HFFc6 (cell line): ENCODE results near the gene CCDC51. TPM values are rescaled to one million over a fixed set of nuclear protein-coding genes. Genes with fewer than 3 reads are reported as not detected.

Source experiments
- DNase-seq: peaks from one replicate; pipeline ENCODE4 v3.0.0-alpha.2; 2018
- H3K27ac Mint-ChIP-seq: 2 replicates; pipeline ENCODE4 v1.8.0; 2020; ENCODE audit warnings: mild to moderate bottlenecking, mixed read lengths
- H3K27me3 Mint-ChIP-seq: 2 replicates; pipeline ENCODE4 v1.8.0; 2021; ENCODE audit warnings: mild to moderate bottlenecking, moderate library complexity, mixed read lengths; ENCODE audit not compliant: insufficient read depth
- H3K36me3 Mint-ChIP-seq: 2 replicates; pipeline ENCODE4 v1.8.0; 2021; ENCODE audit warnings: low read depth, mixed read lengths
- H3K4me1 Mint-ChIP-seq: 2 replicates; pipeline ENCODE4 v1.8.0; 2020; ENCODE audit warnings: low read depth, mixed read lengths
- H3K4me3 Mint-ChIP-seq: 2 replicates; pipeline ENCODE4 v1.8.0; 2020; ENCODE audit warnings: mild to moderate bottlenecking, moderate library complexity, mixed read lengths
- H3K9me3 Mint-ChIP-seq: 2 replicates; pipeline ENCODE4 v1.8.0; 2020; ENCODE audit warnings: mild to moderate bottlenecking, mixed read lengths
- total RNA-seq, 6 experiments: library from RNA; stranded (reverse); fragmentation: NEBNext Ultra II Directional; extraction: Animal tissue kit (Norgen Biotek cat#: 25700); gene quantifications; 2 replicates in 1 of 6; 3 replicates in 5 of 6; pipeline ENCODE4 v1.2.3, GENCODE V29; 2021
- TF ChIP-seq, protein P1 (sequence below): fragments of 200-600 bp; sonication (generic); IDR thresholded peaks from 2 replicates; pipeline ENCODE4 v1.5.0; 2021; ENCODE audit warnings: antibody characterized with exemption, mild to moderate bottlenecking

Gene CCDC51
- total RNA-seq, 6 experiments from 2014 or later, result 10.1 to 15.3 (median 12.5) TPM

DNA sequence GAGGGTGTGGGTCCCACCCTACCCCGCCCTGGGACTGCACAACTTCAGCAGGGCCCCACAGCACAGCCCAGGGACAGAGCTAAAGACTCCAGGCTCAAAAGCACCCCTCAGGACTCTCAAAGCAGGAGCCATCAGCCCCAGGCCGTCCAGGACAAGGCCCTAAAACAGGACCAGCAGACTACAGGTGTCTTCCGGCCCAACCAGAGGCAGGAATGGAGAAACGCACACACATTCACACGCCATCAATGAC lies 32.7 kb upstream of the CCDC51 start:
- Mint-ChIP-seq H3K27ac (peak overlapping the region; percentile 100), H3K36me3 (peaks cover 17% of the 10 kb centered on the region; the same call in 1 of the 2 replicates), H3K4me1 (peaks cover 35% of the 10 kb centered on the region), H3K9me3 (no peaks in the 10 kb centered on the region), H3K4me3 (peak overlapping the region; percentile 99), H3K27me3 (peaks cover 5% of the 10 kb centered on the region)
- TF ChIP-seq, protein P1, sequence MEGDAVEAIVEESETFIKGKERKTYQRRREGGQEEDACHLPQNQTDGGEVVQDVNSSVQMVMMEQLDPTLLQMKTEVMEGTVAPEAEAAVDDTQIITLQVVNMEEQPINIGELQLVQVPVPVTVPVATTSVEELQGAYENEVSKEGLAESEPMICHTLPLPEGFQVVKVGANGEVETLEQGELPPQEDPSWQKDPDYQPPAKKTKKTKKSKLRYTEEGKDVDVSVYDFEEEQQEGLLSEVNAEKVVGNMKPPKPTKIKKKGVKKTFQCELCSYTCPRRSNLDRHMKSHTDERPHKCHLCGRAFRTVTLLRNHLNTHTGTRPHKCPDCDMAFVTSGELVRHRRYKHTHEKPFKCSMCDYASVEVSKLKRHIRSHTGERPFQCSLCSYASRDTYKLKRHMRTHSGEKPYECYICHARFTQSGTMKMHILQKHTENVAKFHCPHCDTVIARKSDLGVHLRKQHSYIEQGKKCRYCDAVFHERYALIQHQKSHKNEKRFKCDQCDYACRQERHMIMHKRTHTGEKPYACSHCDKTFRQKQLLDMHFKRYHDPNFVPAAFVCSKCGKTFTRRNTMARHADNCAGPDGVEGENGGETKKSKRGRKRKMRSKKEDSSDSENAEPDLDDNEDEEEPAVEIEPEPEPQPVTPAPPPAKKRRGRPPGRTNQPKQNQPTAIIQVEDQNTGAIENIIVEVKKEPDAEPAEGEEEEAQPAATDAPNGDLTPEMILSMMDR, result no peak
- no peak for DNase-seq

DNA sequence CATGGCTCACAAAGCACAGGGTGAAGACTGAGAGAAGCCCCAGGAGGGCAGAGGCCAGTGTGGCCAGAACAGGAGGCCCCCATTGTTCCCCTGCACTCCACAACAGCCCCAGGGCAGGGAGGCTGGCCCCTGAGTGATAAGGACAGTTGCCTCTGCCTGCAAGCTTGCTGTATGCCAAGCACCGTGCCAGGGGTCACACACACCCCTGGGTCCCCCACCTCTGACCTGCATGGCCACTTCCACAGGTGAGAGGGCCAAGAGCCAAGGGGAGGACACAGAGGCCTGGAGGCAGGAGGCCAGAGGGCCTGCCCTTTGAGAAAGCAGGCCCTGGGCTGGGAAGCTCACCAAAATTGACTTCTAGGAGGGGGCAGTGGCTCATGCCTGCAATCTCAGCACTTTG lies 30.4 kb upstream of the CCDC51 start:
- H3K27ac Mint-ChIP-seq, result peak overlapping the region; percentile 42
- no peaks in the 10 kb centered on the region for H3K9me3 Mint-ChIP-seq
- H3K4me3 Mint-ChIP-seq, result no peak overlapping the region; the same call in 1 of the 2 replicates
- TF ChIP-seq, protein P1, result no peak
- H3K4me1 Mint-ChIP-seq, result peaks cover 57% of the 10 kb centered on the region
- no peak for DNase-seq
- peaks cover 5% of the 10 kb centered on the region for H3K27me3 Mint-ChIP-seq
- H3K36me3 Mint-ChIP-seq, result peaks cover 24% of the 10 kb centered on the region

DNA sequence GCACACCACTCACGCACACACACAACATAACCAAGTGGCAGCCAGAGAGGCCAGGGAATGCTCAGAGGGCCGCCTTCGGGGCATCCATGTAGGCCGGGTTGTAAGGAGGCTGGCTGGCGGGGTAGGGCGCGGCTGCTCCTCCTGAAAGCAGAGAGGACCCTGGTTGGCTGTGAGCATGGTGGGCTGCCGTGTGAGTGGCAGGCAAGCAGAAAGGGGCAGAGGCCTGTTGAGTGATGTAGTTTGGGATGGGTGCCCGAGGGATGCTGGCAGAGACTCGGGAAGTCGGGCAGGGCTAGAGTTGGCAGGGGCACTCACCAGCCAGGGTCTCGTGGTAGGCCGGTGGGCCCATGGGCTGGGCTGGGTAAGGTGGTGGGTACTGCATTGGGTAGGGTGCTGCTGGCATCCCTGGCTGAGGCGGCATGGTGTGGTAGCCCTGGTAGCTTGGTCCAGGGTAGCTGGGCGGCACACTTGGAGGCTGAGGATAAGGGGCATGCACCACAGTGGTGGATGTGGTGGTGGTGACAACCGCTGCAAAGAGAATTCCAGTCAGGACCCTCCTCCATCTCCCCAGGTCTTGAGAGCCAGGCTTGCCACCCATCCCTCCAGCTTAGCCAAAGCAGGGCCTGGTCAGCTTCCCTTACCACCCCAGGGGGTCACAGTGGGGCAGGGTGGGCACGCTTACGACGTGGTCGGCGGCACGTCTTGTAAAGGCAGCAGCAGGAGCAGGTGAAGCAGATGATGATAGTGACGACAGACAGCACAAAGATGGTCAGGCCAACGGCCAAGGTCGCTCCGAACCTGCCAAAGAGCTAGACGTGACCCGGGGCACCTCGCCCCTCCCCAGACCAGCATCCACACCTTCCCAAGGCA lies 29.4 kb upstream of the CCDC51 start:
- Mint-ChIP-seq H3K36me3 (peaks cover 24% of the 10 kb centered on the region), H3K4me1 (peaks cover 62% of the 10 kb centered on the region), H3K27ac (peak overlapping the region; percentile 100), H3K9me3 (no peaks in the 10 kb centered on the region), H3K27me3 (peaks cover 5% of the 10 kb centered on the region), H3K4me3 (no peak overlapping the region)
- TF ChIP-seq, protein P1, result no peak
- no peak for DNase-seq

DNA sequence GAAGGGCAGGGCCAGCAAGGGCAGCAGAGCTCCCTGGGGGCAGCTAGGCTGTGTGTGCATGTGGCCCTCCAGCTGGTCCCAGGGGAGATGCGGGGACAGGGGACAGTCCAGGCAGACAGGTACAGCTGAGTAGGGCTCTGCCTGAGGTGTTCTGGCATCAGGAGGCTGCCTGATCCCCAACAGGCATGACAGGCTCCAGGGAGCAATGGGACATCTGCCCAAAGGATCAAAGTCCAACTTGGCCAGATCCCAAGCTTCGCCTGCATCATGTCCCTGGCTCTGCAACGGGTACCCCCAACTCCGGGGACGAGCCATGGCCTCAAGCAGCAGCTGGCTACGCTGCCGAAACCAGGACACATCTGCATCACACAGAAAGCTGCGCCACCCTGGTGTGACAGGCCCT lies 28.4 kb upstream of the CCDC51 start:
- H3K9me3 Mint-ChIP-seq, result no peaks in the 10 kb centered on the region
- no peak overlapping the region for H3K4me3 Mint-ChIP-seq
- peaks cover 5% of the 10 kb centered on the region for H3K27me3 Mint-ChIP-seq
- peaks cover 58% of the 10 kb centered on the region for H3K4me1 Mint-ChIP-seq
- DNase-seq, result no peak
- peaks cover 24% of the 10 kb centered on the region for H3K36me3 Mint-ChIP-seq
- peak overlapping the region; percentile 100 for H3K27ac Mint-ChIP-seq
- TF ChIP-seq, protein P1, result no peak

DNA sequence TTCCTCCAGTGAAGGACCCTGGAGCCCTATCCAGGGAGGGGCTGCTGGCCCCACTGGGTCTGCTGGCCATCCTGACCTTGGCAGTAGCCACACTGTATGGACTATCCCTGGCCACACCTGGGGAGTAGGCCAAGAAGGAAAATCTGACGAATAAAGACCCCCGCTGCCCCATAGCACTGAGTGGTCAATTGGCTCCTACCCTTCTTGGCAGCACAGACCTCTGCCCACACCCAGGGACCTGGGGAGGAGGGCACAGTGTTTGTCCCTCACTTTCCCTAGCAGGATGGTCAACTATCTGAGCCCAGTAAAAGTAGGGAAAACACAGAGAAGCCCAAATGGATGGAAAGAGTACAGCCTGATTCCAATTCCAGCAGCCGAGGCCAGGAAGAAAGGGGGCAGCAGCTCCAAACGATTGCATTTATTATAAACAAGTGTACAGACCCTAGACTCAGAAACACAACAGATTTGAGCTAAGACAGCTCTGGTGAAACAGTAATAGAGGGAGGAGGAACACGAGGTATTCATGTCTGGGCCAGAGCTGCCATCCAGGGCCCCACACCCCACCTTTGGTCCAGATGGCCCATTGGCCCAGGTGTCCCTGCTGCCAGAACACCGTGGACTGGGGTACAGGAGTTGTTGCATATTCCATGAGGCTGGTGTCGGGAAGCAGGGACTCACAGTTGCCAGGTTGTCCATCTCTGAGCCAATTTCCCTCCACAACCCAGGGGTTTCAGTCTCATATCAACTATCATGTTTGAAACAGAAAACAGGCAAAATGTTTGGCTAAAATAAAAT lies 27.8 kb upstream of the CCDC51 start:
- Mint-ChIP-seq H3K4me1 (peaks cover 53% of the 10 kb centered on the region), H3K27ac (peak overlapping the region; percentile 100), H3K27me3 (peaks cover 3% of the 10 kb centered on the region), H3K4me3 (peak overlapping the region; percentile 87; the same call in 1 of the 2 replicates), H3K9me3 (no peaks in the 10 kb centered on the region), H3K36me3 (peaks cover 20% of the 10 kb centered on the region)
- DNase-seq, result no peak
- TF ChIP-seq, protein P1, result no peak
